RPMI7951 (cell line): Measurements from ENCODE around the gene RHOH. TPM values are rescaled to one million over a fixed set of nuclear protein-coding genes. Genes with fewer than 3 reads are reported as not detected.
A peak's percentile ranks its signal among the peaks of the same experiment; 100 is the strongest.

Experiments used
- DNase-seq: peaks from one replicate; pipeline ENCODE4 v3.0.0-alpha.2; 2012; ENCODE audit warnings: low read depth
- total RNA-seq: library from RNA; depleted of rRNA; stranded (reverse); fragments of >200 nt; shearing (Covaris generic); gene quantifications from 2 replicates; pipeline ENCODE4 v1.2.3, GENCODE V29; 2014

The RHOH gene
- total RNA-seq, 1 experiment from 2014 or later = not detected

- no peak for DNase-seq
These were observed 8.7 kb downstream of the RHOH start for GRCh38 chr4:40205259-40206198.

- no peak for DNase-seq
These were observed 9.6 kb downstream of the RHOH start for GRCh38 chr4:40206426-40206825.

DNA sequence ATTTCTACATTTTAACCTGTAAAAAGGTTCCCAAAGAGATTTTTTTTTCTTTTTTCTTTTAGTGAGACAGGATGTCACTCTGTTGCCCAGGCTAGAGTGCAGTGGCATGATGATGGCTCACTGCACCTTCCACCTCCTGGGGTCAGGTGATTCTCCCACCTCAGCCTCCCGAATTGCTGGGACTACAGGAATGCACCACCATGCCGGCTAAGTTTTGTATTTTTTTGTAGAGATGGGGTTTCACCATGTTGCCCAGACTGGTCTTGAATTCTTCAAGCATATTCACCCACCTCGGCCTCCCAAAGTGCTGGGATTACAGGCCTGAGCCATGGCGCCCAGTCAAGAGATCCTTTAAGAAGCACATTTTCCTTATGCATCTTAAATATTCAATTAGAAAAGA, 12.6 kb downstream of the RHOH start:
- DNase-seq = no peak

DNA sequence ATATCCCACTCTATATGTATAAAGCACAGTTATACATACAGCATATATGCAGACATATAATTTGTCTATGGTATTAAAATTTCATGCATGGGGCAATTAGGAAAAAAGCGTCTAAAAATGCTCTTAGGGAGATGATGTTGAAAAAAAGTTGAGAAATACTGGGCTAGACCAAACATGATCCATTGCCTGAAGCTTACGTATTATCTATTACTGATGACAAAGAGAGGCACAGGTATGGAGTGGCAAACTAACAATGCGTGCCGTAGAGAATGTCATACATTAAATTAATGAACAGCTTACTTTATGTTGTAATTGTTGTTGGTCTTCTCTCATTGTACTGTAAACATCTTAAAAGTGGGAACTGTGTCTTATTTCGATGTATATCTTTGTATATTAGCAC, 13.9 kb downstream of the RHOH start:
- DNase-seq = no peak

DNA sequence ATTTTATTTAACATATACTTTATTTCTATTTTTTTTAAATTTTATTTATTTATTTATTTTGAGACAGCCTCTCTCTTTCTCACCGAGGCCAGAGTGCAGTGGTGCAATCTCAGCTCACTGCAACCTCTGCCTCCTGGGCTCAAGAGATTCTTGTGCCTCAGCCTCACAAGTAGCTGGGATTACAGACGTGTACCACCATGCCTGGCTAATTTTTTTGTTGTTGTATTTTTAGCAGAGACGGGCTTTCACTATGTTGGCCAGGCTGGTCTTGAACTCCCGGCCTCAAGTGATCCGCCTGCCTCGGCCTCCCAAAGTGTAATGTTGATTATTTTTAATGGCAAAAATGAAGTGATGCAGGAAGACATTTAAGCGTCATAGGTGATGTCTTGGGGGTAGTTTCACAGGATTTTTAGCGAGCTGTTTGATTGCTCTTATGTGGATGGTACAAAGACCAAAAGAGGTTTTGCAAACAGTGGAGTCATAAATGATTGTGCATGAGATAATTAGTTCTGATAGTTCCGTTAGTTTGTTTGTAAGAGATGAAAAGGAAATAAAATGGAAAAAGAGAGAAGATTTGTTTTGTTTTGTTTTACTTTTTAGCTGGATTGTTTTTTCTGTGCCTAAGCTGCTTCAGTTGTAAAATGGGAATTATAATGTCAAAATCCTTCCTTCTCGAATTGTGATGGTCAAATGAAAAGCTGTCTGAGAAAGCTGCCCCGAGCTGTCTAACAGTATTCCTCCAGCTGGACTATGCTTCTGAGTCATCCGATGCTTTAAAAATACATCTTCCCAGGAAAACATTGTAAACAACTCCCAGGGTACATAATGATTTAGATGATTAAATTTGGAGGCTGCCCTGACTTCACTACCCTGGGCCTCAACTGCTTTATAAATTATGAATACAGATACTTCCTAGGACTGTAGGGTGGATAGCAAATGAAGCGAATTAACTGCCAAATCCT, 14.7 kb downstream of the RHOH start:
- DNase-seq = peak; percentile 42

GRCh38 chr4:40212674-40213527, 16.1 kb downstream of the RHOH start:
- DNase-seq = peak; percentile 42

GRCh38 chr4:40214038-40214437, 17.2 kb downstream of the RHOH start:
- DNase-seq = no peak

- DNase-seq = no peak
These were observed 18.0 kb downstream of the RHOH start for GRCh38 chr4:40214661-40215418.

DNA sequence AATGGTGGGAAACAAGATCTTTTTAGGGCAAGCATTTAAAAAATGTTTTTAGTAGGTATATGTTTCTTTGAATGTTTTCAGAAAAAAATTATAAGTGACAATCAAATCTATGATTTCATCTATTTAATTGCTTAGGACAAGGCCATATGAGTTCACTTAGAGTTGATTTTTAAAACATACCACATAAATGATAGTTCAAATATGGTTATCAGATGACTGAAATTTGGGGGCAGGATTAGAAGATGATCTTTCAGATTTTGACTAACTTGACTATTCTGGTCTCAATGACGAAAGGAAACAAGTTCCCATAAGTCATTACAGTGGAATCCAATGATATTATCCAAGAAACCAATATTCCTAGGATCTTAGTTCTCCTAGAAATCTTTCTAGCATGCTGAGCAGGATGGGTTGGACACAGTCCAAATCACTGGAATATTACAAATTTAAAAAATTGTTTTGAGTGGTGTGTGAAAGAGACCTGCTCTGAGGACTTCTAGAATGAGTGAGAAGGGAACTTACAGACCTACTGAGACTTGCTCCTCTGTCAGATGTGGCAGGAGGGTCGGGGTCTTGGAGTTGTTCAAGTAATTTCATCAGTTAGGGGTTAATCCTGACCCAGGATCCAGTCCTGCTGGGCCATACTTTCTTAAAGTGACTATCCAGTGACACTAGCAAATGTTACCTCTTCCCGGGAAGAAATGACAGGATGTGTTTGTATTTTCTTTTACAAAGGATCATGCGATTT, 20.0 kb downstream of the RHOH start:
- no peak for DNase-seq

DNA sequence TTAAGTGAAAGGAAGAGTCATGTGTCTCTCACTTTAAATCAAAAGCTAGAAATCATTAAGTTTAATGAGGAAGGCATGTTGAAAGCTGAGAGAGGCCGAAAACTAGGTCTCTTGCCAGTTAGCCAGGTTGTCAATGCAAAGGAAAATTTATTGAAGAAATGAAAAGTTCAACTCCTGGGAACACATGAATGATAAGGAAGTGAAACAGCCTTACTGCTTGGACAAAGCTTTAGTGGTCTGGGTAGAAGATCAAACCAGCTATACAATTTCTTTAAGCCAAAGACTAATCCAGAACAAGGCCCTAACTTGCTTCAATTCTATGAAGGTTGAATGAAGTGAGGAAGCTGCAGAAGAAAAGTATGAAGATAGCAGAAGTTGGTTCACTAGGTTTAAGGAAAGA, 24.9 kb downstream of the RHOH start:
- no peak for DNase-seq

DNA sequence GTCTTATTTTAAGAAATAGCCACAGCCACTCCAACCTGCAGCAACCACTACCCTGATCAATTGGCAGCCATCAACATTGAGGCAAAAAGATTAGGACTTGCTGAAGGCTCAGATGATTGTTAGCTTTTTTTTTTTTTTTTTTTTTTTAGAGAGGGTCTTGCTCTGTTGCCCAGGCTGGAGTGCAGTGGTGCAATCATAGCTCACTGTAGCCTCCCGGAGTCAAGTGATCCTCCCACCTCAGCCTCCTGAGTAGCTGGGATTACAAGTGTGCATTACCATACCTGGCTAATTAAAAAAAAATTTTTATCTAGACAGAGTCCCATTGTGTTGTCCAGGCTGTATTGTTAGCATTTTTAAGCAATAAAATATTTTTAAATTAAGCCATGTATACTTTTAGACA, 26.5 kb downstream of the RHOH start:
- no peak for DNase-seq

DNA sequence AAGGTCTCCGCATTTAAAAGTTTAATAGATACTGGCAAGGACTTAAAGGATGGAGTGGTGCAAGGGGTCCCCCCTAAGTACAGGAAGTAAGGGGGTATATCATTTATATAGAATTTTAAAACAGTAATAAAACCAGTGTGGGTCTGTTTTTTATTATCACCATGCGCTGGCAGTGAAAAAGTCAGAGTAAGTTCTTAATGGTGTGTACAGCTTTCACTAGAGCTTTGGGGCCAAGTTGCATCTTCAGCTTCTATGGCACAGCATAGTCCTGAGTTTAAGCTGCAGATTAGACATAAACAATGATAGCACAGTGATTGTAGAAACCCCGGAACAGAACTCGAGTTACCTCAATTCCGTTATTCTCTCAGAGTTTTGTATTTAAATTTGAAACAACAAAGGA, 27.6 kb downstream of the RHOH start:
- DNase-seq = no peak

DNA sequence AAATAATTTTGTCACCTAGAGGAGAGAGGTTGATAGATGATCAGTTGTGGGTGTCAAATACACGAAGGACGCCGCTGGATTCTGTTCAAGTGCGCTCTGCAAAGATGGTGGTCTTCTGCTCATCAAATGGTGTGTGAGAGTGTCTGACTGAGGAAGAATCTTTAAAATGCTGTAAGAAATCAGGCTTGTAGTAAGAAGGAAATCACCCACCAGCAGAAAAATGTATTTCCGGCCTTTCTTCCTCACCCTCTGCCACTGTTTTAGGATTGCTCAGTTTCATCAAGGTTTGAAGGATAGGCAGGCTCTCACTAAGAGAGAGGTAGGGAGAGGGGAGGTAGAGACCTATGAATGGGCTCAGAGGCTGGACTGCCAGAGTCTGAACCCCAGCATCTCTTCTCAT, 28.7 kb downstream of the RHOH start:
- no peak for DNase-seq

- no peak for DNase-seq
These were observed 30.5 kb downstream of the RHOH start for GRCh38 chr4:40227284-40227683.

GRCh38 chr4:40228497-40229365, 31.9 kb downstream of the RHOH start:
- peak; percentile 27 for DNase-seq

GRCh38 chr4:40231316-40231863, 34.6 kb downstream of the RHOH start:
- DNase-seq = no peak

GRCh38 chr4:40232610-40233009, 35.8 kb downstream of the RHOH start:
- DNase-seq = no peak

DNA sequence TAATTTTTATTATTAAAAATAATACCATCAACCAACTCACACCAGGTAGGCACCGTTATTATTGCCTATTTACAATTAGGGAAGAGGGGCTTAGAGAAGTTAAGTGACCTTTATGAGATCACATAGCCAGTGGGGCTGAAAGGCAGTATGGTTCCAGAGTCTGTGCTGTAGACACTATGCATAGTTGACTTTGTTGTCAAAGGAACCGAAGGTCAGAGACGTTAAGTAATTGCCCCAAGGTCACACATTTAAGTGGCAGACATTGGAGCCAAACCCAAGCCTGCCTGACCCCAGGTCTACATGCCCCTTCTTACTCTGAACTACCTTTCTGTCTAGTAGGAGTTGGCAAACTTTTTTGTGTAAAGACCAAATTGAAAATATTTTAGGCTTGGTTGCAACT, 36.4 kb downstream of the RHOH start:
- no peak for DNase-seq

DNA sequence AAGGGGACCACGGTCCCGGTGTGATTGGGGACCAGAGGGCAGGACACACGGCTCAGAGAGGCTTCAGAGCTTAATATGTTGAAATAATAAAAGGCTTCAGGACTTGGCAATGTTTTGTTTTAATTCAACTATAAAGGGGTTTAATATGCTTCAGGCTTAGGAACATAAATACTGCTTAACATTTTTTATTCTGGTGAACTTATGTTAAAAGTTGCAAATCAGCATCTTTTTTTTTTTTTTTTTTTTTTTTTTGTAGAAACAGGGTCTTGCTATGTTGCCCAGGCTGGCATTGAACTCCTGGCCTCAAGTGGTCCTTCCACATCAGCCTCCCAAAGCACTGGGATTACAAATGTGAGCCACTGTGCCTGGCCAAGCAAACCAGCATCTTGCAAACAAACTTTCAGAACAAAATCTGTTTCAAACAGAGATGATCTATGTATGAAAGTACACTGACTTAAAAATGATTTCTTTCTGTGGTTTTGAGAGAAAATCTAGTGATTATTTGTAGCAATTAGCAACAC, 37.7 kb downstream of the RHOH start:
- DNase-seq = no peak
